HG02798 (cell line): ENCODE measurements around the gene EFNA3.
"Not testable (repeated sequence)": the region's sequence is repeated elsewhere in the genome, so short reads cannot be mapped to it uniquely, and the experiment has no call there.

Experiments used
- ATAC-seq: cut with Tn5 transposase; IDR thresholded peaks from one replicate; pipeline ENCODE4 v1.9.1; 2021; ENCODE audit warnings: mild to moderate bottlenecking; ENCODE audit not compliant: unreplicated experiment, poor library complexity

The EFNA3 gene

GRCh38 chr1:155107309-155108264 is 28.9 kb downstream of the EFNA3 start:
- no peak for ATAC-seq

- no peak for ATAC-seq
Measured at GRCh38 chr1:155108296-155108695, 29.7 kb downstream of the EFNA3 start.

GRCh38 chr1:155110381-155110780 is 31.7 kb downstream of the EFNA3 start:
- no peak for ATAC-seq

GRCh38 chr1:155110826-155111225 is 32.2 kb downstream of the EFNA3 start:
- ATAC-seq, result no peak

GRCh38 chr1:155113450-155113980 is 34.9 kb downstream of the EFNA3 start:
- no peak for ATAC-seq

GRCh38 chr1:155116113-155116764 is 37.6 kb downstream of the EFNA3 start:
- no peak for ATAC-seq

- ATAC-seq, result no peak
Measured at GRCh38 chr1:155117610-155118009, 39.0 kb downstream of the EFNA3 start.

- ATAC-seq, result not testable (repeated sequence)
Measured at GRCh38 chr1:155118090-155118489, 39.5 kb downstream of the EFNA3 start.

GRCh38 chr1:155120253-155120652 is 41.6 kb downstream of the EFNA3 start:
- no peak for ATAC-seq

- no peak for ATAC-seq
Measured at GRCh38 chr1:155121249-155121648, 42.6 kb downstream of the EFNA3 start.

GRCh38 chr1:155122308-155122707 is 43.7 kb downstream of the EFNA3 start:
- ATAC-seq, result no peak

- ATAC-seq, result no peak
Measured at GRCh38 chr1:155123801-155124200, 45.2 kb downstream of the EFNA3 start.

- no peak for ATAC-seq
Measured at GRCh38 chr1:155124503-155125463, 46.1 kb downstream of the EFNA3 start.

- no peak for ATAC-seq
Measured at GRCh38 chr1:155125511-155125945, 46.9 kb downstream of the EFNA3 start.

- ATAC-seq, result no peak
Measured at GRCh38 chr1:155125946-155126555, 47.4 kb downstream of the EFNA3 start.

GRCh38 chr1:155126556-155127104 is 48.0 kb downstream of the EFNA3 start:
- ATAC-seq, result no peak

GRCh38 chr1:155127105-155127966 is 48.7 kb downstream of the EFNA3 start, which contains the start of gene EFNA1:
Gene EFNA1 (plus strand): TSS chr1:155127876. CDS start chr1:155127978, 102 bp downstream.
- ATAC-seq, result no peak
